Measurements from ENCODE around the gene GTF3C2. TPM values are rescaled to one million over a fixed set of nuclear protein-coding genes. Genes with fewer than 3 reads are reported as not detected.
A peak's percentile ranks its signal among the peaks of the same experiment; 100 is the strongest.

GTF3C2 gene
- total and polyA plus RNA-seq, 2 of the 13 experiments (the other 11 are each of a cell fraction or from before 2014, with no cell fraction given), result 77.5 to 130 TPM

DNA sequence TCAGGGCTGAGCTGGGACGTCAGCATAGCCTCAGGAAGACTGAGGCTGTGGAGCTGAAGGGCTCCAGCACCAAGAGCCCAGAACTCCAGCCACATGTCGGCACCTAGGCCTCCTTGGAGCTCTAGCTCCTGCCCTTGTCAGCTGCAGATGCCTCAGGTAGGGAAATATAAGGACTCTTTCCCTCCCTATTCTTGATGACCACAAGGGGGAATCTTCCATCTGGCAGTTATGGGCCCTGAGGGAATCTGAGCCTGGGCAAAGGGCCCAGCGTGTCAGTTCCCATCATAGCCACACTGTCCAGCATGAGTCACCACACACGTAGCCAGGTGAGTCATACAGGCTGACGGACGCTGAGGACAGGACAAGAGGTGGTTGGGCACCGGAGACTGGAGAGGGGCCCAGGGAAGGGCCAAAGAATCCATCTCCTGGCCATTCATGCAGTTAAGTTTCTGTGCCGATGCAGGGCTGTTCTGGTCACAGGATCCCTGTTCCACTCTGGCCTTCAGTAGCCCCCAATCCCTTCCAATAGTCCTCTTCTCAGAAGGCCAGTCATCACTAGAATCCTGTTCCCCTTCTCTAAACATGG, 35.5 kb downstream of the GTF3C2 start:
- WGBS (ENCODE audit: low lambda C conversion rate), result 7% methylated on average over 8 of the region's 8 CpGs
- no peaks in the 10 kb centered on the region for H3K9me3 ChIP-seq (ENCODE audit: low read length)
- CTCF ChIA-PET (ENCODE audit: low intra/inter-chr PET ratio, low total read pairs), result interaction anchor here (0.7 to 1.9 kb wide), 4 partner anchors 18 to 57 kb away, joined by 3 to 15 read pairs (median 6); partner anchors contain the start of genes EIF2B4 and SNX17
- peaks cover 0 to 4% of the 10 kb centered on the region in 2 experiments; a peak in 1 of 5 replicates for H3K27me3 ChIP-seq (ENCODE audit: control insufficient read depth in 1 of 2, insufficient read depth in 2 of 2, low read length in 2 of 2)
- peak; percentile 99 for DNase-seq (ENCODE audit: low spot score)
- H3K4me3 ChIP-seq (replicated peaks in 1 of 3; ENCODE audit: insufficient read depth in 1 of 3, low read depth in 2 of 3, low read length in 3 of 3), result peak overlapping the region; percentile 82 to 86 (median 83)
- intact Hi-C loops (cut with micrococcal nuclease; ENCODE audit: unreplicated experiment) (loop anchor here (1.0 kb wide), 6 partner anchors 18 to 342 kb away; partner anchors contain the start of genes EIF2B4, GTF3C2, SLC4A1AP and SNX17), in situ Hi-C loops (cut with HindIII; ENCODE audit: extremely low pct_ligation_motif_present, low pct_unique_long_range_greater_than_20kb) (loop anchor here (5.0 kb wide), 1 partner anchor 51 kb away; the partner anchor contains the start of genes EIF2B4 and SNX17)
- H3K9ac ChIP-seq (ENCODE audit: insufficient read depth, low read depth, low read length), result peak overlapping the region; percentile 99
- FAIRE-seq, result peak; percentile 95
- H2AFZ ChIP-seq (ENCODE audit: low read length), result no peak overlapping the region
- peak; percentile 89 for ATAC-seq
- peaks cover 0 to 7% of the 10 kb centered on the region in 2 experiments; a peak in 4 of 5 replicates for H3K36me3 ChIP-seq (replicated peaks in 1 of 2; ENCODE audit: control insufficient read depth in 1 of 2, insufficient read depth in 2 of 2, low read length in 2 of 2)
- peaks cover 25% of the 10 kb centered on the region for H3K79me2 ChIP-seq (ENCODE audit: insufficient read depth, low read length)
- POLR2A ChIA-PET, result interaction anchor here (0.6 to 5.0 kb wide), 12 partner anchors 9 to 124 kb away, joined by 3 to 73 read pairs (median 10); partner anchors contain the start of genes EIF2B4, GTF3C2, PPM1G and SNX17
- no peaks in the 10 kb centered on the region for H4K20me1 ChIP-seq (ENCODE audit: insufficient read depth, low read length)
- peak overlapping the region; percentile 95 for H3K4me2 ChIP-seq (ENCODE audit: low read depth, low read length)
- peak overlapping the region; percentile 91 for H3K27ac ChIP-seq (ENCODE audit: extremely low read length, insufficient read depth, low read length)
- no TSS peak for BruUV-seq (replicated peaks)
- peaks cover 41% of the 10 kb centered on the region for H3K4me1 ChIP-seq (ENCODE audit: insufficient read depth, low read length)
- TF ChIP-seq ZNF34 (CRISPR knock-in tag; IDR thresholded peaks at IDR 0.05; ENCODE audit: borderline replicate concordance) (no peak), ZNF816 (CRISPR knock-in tag; IDR thresholded peaks at IDR 0.05; ENCODE audit: borderline replicate concordance) (no peak), ZNF660 (CRISPR knock-in tag; IDR thresholded peaks at IDR 0.05; ENCODE audit: borderline replicate concordance, low read depth) (no peak), NFIB (CRISPR knock-in tag; IDR thresholded peaks at IDR 0.05; ENCODE audit: borderline replicate concordance) (no peak), GPN1 (CRISPR knock-in tag; IDR thresholded peaks at IDR 0.05; ENCODE audit: borderline replicate concordance) (no peak), CC2D1A (CRISPR knock-in tag; IDR thresholded peaks at IDR 0.05) (no peak), ZNF10 (CRISPR knock-in tag; IDR thresholded peaks at IDR 0.05; ENCODE audit: borderline replicate concordance, low read depth) (no peak), ZNF740 (CRISPR knock-in tag; IDR thresholded peaks at IDR 0.05) (no peak), ZNF282 (IDR thresholded peaks at IDR 0.05; ENCODE audit: partially characterized antibody) (no peak), ATM (IDR thresholded peaks at IDR 0.05; ENCODE audit: borderline replicate concordance) (no peak), GTF2F1 (IDR thresholded peaks at IDR 0.05; ENCODE audit: low read length) (no peak), KLF13 (CRISPR knock-in tag; IDR thresholded peaks at IDR 0.05) (no peak), ZUFSP (CRISPR knock-in tag; IDR thresholded peaks at IDR 0.05; ENCODE audit: borderline replicate concordance) (no peak), MYNN (CRISPR knock-in tag; IDR thresholded peaks at IDR 0.05; ENCODE audit: low read depth) (no peak), FOXC1 (CRISPR knock-in tag; IDR thresholded peaks at IDR 0.05; ENCODE audit: borderline replicate concordance) (0 out of 2 replicates have a peak, but pooled peaks have one; percentile 24), CEBPG (CRISPR knock-in tag; IDR thresholded peaks at IDR 0.05) (peak; percentile 61; the same call in 1 of the 2 replicates), ZFP1 (CRISPR knock-in tag; IDR thresholded peaks at IDR 0.05) (peak; percentile 88), ZNF430 (CRISPR knock-in tag; IDR thresholded peaks at IDR 0.05) (no peak)
- TF ChIP-seq, protein P1, sequence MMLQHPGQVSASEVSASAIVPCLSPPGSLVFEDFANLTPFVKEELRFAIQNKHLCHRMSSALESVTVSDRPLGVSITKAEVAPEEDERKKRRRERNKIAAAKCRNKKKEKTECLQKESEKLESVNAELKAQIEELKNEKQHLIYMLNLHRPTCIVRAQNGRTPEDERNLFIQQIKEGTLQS (CRISPR knock-in tag; IDR thresholded peaks at IDR 0.05), result peak; percentile 100
- TF ChIP-seq, protein P2, sequence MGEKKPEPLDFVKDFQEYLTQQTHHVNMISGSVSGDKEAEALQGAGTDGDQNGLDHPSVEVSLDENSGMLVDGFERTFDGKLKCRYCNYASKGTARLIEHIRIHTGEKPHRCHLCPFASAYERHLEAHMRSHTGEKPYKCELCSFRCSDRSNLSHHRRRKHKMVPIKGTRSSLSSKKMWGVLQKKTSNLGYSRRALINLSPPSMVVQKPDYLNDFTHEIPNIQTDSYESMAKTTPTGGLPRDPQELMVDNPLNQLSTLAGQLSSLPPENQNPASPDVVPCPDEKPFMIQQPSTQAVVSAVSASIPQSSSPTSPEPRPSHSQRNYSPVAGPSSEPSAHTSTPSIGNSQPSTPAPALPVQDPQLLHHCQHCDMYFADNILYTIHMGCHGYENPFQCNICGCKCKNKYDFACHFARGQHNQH (CRISPR knock-in tag; IDR thresholded peaks at IDR 0.05), result peak; percentile 92
